NCI-H526 (cell line): ENCODE measurements around the gene ELMOD3.
"Not testable (repeated sequence)": the region's sequence is repeated elsewhere in the genome, so short reads cannot be mapped to it uniquely, and the experiment has no call there.

ENCODE experiments used
- DNase-seq, 2 experiments: peaks; one replicate each; lab custom pipeline; 2025; lab: John Stamatoyannopoulos, UW

ELMOD3 gene

GRCh38 chr2:85371045-85371444, 16.5 kb downstream of the ELMOD3 start:
- DNase-seq = no peak

DNA sequence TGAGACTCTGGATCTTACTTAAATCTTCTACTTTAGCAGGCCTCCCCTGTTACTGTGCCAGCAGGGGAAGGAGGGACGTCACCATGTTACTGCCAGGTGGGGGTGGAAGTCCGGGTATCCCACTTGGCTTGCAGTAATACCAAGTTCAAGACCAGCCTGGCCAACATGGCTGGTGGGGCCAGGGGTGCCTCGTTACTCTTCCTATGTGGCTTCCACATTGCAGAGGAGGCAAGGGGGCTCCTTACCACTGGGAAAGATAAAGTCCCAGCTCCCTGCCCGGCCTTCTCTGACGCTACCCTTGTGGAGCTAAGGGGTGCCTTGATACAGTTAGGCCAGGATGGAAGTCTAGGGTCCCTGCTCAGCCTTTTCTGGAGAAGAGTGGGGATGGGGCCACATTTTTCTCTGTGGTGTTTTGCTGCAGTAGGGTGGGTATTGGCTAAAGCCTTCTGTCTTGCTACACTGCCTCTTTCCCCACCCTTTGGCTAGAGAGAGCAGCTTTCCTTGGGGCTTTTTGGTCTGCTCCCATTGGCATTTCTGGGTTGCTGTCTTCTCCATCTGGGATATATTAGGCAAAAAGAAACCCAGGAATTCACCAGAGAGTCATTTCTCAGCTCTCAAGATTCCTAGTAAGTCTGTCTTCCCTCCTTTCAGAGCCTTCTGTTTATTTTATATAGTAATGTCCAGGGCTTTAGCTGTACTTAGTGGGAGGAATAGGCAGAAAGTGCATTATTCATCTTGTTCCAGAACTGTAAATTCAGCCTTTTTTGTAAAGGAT, 21.9 kb downstream of the ELMOD3 start:
- no peak for DNase-seq

- no peak for DNase-seq
Measured at GRCh38 chr2:85377083-85377482, 22.5 kb downstream of the ELMOD3 start.

GRCh38 chr2:85378257-85378656, 23.7 kb downstream of the ELMOD3 start:
- no peak for DNase-seq

GRCh38 chr2:85380048-85380447, 25.5 kb downstream of the ELMOD3 start:
- DNase-seq = no peak

GRCh38 chr2:85383151-85383550, 28.6 kb downstream of the ELMOD3 start:
- DNase-seq = not testable (repeated sequence)

GRCh38 chr2:85383850-85384249, 29.3 kb downstream of the ELMOD3 start:
- DNase-seq = no peak

DNA sequence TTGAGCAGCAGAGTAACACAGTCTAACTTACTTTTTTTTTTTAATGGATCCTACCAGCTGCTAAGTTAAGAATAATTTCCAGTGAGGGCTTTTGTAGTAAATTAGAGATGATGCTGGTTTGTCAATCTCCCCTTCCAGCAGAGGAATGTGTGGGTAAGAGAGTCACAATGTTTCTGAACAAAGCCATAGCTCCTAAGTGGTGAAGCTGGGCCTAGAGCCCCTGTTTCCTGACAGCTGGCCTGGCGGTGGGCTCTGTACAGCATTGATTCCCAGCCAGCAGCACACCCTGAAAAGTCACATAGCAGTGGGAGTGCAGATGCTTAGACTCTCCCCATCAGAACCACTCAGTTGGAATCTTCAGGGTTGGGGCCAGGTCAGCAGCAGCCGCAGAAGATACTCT, 31.2 kb downstream of the ELMOD3 start:
- no peak for DNase-seq

- no peak for DNase-seq
Measured at GRCh38 chr2:85387754-85388153, 33.2 kb downstream of the ELMOD3 start.

- DNase-seq = no peak
Measured at GRCh38 chr2:85388878-85389538, 34.4 kb downstream of the ELMOD3 start.

- DNase-seq = peak in 1 of 2 experiments; percentile 55
Measured at GRCh38 chr2:85390941-85391669, 36.5 kb downstream of the ELMOD3 start.

DNA sequence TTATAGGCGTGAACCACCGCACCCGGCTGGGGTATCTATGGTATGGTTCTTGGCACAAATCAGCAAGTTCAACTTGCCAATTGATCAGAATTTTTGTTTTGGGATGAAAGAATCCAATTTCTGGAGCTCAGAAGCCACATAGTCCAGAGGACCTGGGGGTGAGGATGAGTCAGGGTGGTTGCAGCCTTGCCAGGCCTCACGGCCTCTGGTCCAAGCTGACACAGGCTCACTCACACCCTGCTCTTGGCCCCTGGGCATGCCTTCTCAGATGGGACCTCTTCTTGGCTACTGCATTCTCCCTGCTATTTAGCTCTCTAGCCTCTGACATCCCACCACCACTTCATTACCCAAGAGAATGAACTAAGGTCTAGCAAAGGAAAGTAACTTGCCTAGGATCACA, 39.3 kb downstream of the ELMOD3 start:
- no peak for DNase-seq

DNA sequence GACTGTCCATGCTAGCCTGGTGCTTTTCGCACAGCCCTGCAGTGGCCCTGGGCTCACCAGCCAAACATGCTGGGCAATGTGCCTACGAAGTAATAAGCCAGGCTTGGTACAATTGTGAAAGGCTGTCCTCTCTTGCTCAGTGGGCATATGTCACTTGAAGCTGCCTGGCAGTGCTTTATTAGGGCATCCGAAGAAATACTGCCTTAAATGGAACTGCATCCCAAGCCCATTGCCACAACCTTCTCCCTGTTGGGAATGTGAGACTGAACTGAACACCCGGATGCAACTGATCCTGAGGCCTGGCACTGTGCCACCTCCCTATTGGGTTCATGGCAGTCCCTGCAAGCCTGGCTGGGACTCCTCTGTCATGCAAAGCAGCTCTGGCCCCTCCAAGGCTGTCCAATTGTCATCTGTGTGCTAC, 39.7 kb downstream of the ELMOD3 start:
- peak in 1 of 2 experiments; percentile 25 for DNase-seq

DNA sequence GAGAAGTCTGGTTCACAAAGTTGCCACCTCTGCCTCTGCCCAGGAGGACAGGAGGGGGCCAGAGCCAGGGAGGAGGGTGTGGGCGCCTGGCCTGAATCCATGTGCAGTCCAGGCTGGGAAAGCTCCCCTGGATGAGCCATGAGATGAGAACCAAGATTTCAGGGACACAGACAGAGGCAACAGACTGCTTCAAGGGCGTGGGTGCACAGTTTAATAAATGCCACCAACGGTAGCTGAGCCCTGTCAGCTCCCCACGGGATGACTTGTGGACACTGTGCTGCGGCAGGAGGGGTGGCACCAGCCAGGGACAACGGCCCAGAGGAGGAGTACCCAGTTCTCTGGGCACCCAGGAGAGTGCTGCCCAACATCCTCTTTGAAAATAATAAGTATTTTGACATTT, 40.4 kb downstream of the ELMOD3 start:
- no peak for DNase-seq

GRCh38 chr2:85395912-85396475, 41.4 kb downstream of the ELMOD3 start:
- DNase-seq = no peak

- no peak for DNase-seq
Measured at GRCh38 chr2:85396531-85397470, 42.2 kb downstream of the ELMOD3 start.

DNA sequence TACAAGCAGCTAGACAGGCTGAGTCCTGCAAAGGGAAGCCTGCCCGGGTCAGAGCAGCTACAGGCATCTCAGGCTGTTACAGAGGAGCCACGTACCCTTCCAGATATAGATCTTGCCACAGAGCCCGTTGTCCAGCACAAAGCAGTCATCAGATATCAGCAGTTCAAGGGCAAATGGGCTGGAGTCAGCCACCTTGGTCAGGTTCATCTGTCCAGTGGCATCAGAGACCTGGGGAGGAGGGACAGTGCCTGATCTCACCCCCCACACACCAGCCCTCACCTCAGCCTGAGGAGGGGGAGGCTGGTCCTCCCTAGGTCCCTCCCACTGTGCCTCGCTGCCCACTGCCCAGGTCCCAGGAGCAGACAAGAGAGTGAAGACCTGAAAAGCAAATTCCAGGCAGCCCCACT, 43.4 kb downstream of the ELMOD3 start:
- DNase-seq = no peak

- DNase-seq = no peak
Measured at GRCh38 chr2:85398426-85399182, 44.0 kb downstream of the ELMOD3 start.

DNA sequence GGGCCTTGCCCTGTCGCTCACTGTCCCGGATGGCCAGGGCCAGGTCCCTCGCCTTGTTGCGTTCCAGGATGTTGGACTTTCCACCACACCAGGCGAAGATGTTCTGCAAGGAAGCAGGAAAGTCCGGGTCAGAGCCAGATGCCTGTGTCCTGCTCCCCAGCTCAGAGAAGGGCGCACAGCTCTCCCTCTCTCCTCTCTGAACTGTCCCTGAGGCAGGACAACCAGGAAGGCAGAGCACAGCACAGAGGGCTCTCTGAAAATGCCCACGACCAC, 44.5 kb downstream of the ELMOD3 start:
- DNase-seq = no peak

GRCh38 chr2:85400023-85400422, 45.5 kb downstream of the ELMOD3 start:
- DNase-seq = no peak
